PC-9 (cell line): ENCODE results near the gene CDS2.

Experiments
- EZH2 ChIP-seq: fragments of 200-600 bp; sonication (generic); IDR thresholded peaks from 2 replicates; pipeline ENCODE4 v1.8.0; 2017; ENCODE audit warnings: antibody characterized with exemption, low read depth
- TF ChIP-seq, protein P1 (sequence below): fragments of 200-600 bp; sonication (generic); conservative IDR thresholded peaks from 2 replicates; pipeline ENCODE4 v1.6.1; 2017; ENCODE audit warnings: mixed run types, antibody characterized with exemption, mild to moderate bottlenecking, moderate library complexity

DNA sequence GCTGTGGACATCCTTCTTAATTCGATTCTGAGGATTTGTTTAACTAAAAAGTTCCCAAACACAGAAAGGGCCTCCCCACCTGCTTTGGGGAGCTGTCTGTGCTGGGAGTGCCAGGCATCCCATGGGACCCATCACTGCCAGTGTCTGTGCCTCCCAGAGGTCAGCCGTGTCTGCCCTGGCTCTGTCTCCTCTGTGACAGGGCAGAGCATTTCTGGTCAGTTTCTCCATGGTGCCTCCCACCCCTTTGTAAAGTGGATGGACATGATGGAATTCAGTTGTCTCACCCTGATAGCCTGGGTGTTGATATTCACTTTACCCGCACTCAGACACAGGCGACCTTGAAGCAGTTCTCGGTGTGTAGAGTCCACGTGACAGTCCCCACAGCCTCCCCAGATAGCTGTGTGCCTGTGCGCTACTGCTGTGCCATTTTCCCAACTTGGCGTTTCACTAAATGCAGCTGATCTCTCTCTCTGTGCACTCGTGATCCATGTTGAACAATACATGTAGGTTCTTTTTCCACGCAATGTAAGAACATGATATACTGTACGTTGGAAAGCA lies 70.5 kb downstream of the CDS2 start:
- TF ChIP-seq, protein P1, sequence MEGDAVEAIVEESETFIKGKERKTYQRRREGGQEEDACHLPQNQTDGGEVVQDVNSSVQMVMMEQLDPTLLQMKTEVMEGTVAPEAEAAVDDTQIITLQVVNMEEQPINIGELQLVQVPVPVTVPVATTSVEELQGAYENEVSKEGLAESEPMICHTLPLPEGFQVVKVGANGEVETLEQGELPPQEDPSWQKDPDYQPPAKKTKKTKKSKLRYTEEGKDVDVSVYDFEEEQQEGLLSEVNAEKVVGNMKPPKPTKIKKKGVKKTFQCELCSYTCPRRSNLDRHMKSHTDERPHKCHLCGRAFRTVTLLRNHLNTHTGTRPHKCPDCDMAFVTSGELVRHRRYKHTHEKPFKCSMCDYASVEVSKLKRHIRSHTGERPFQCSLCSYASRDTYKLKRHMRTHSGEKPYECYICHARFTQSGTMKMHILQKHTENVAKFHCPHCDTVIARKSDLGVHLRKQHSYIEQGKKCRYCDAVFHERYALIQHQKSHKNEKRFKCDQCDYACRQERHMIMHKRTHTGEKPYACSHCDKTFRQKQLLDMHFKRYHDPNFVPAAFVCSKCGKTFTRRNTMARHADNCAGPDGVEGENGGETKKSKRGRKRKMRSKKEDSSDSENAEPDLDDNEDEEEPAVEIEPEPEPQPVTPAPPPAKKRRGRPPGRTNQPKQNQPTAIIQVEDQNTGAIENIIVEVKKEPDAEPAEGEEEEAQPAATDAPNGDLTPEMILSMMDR = no peak
- TF ChIP-seq EZH2 = no peak
